Esophagus (tissue), 2 donors: ENCODE data around the gene INTS7. TPM values are rescaled to one million over a fixed set of nuclear protein-coding genes. Genes with fewer than 3 reads are reported as not detected.
"Not testable (repeated sequence)": the region's sequence is repeated elsewhere in the genome, so short reads cannot be mapped to it uniquely, and the experiment has no call there.

Experiments
- H3K27ac ChIP-seq, 2 donors: one replicate each; pipeline ENCODE4 v1.5.1; 2013; ENCODE audit warnings: low read depth in 2 of 2, mild to moderate bottlenecking in 2 of 2, inconsistent platforms in 1 of 2, low read length in 1 of 2, moderate library complexity in 1 of 2
- H3K27me3 ChIP-seq, 2 donors: one replicate each; pipeline ENCODE4 v1.6.1; 2013; ENCODE audit warnings: low read length in 2 of 2, control low read depth in 1 of 2, mild to moderate bottlenecking in 1 of 2; ENCODE audit not compliant: insufficient read depth in 2 of 2, control insufficient read depth in 1 of 2
- H3K36me3 ChIP-seq, 2 donors: one replicate each; pipeline ENCODE4 v1.6.1; 2013; ENCODE audit warnings: low read length in 1 of 2; ENCODE audit not compliant: control insufficient read depth in 2 of 2, insufficient read depth in 2 of 2
- H3K4me1 ChIP-seq, 2 donors: one replicate each; pipeline ENCODE4 v1.6.1; 2013; ENCODE audit warnings: low read length in 1 of 2; ENCODE audit not compliant: control insufficient read depth in 2 of 2, insufficient read depth in 2 of 2
- H3K4me3 ChIP-seq, 2 donors: one replicate each; pipeline ENCODE4 v1.5.1; 2013; ENCODE audit warnings: low read length in 2 of 2, mild to moderate bottlenecking in 2 of 2, low read depth in 1 of 2, moderate library complexity in 1 of 2
- H3K9me3 ChIP-seq, 2 donors: one replicate each; pipeline ENCODE4 v1.6.1; 2013; ENCODE audit warnings: mild to moderate bottlenecking in 2 of 2, low read depth in 1 of 2, low read length in 1 of 2, moderate library complexity in 1 of 2; ENCODE audit not compliant: control insufficient read depth in 2 of 2, insufficient read depth in 1 of 2
- WGBS, 2 donors: extraction: QIAGEN DNeasy Blood & Tissue Kit; methylation state at CpG; one replicate each; pipeline ENCODE4 v1.1.7; 2013; 5-methylcytosine and 5-hydroxymethylcytosine counted together
- polyA plus RNA-seq, 2 donors: library from polyadenylated mRNA; stranded (reverse); fragments of 200-250 nt; gene quantifications; one replicate each; pipeline ENCODE4 v1.2.3, GENCODE V29; 2013
- donor health status: healthy with polysubstance abuse.
- donor health status: Bipolar disorder and iron deficiency.

The INTS7 gene
- polyA plus RNA-seq, 2 donors = 5.9 to 8.1 TPM

DNA sequence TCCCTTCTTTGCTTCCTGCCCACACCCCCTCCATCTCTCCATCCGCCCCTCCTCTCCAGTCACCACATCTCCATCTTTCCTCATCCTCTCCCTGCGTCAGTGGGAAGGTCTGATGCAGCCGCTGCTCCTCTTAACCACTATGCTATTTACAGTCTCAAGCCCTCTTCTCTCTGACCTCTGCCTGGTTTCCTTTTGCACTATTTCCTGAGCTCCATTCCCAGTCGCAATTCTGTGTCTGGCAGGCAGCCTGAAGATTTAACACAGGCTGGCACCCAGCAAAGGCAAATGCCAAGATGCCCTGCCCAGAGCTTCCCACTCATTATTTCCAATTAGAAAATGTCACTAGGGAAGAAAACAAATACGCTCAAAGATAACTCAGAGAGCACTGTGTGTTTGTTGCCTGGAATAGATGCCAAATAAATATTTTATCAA is 115.2 kb downstream of the INTS7 start:
- Histone ChIP-seq H3K36me3 (no peaks in the 10 kb centered on the region), H3K4me3 (no peak overlapping the region), H3K9me3 (no peaks in the 10 kb centered on the region), H3K27me3 (peaks cover 0 to 3% of the 10 kb centered on the region in 2 donors), H3K27ac (no peak overlapping the region), H3K4me1 (peaks cover 0 to 5% of the 10 kb centered on the region in 2 donors)
- WGBS, 2 donors = 35 to 38% methylated on average over 5 of the region's 5 CpGs

DNA sequence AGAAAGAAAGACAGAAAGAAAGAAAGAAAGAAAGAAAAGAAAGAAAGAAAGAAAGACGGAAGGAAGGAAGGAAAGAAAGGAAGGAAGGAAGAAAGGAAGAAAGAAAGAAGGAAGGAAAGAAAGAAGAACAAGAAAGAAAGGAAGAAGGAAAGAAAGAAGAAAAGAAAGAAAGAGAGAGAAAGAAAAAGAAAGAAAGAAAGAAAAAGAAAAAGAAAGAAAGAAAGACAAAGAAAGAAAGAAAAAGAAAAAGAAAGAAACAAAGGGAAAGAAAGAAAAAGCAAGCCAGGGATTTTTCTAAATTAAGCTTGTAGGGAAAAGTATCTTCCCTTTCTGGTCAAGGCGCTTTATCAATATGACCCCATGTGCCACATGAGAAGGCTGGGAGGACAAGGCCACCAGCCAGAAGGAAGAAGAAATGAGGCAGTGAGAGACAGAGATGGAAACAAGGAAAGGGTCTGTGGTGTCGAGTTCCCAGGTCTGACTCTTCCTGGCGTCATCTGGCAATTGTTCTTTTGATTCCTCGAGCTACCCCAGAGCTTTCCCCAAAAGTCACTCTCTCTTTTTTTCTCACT is 116.4 kb downstream of the INTS7 start:
- peaks cover 0 to 4% of the 10 kb centered on the region in 2 donors for H3K4me1 ChIP-seq
- no peaks in the 10 kb centered on the region for H3K9me3 ChIP-seq
- no peak overlapping the region for H3K4me3 ChIP-seq
- 89 to 90% methylated on average over 5 of the region's 5 CpGs for WGBS, 2 donors
- H3K27me3 ChIP-seq = peaks cover 0 to 3% of the 10 kb centered on the region in 2 donors
- H3K36me3 ChIP-seq = no peaks in the 10 kb centered on the region
- H3K27ac ChIP-seq = no peak overlapping the region

- not testable (repeated sequence) for H3K4me3 ChIP-seq, H3K4me1 ChIP-seq, H3K36me3 ChIP-seq, H3K9me3 ChIP-seq, H3K27me3 ChIP-seq, H3K27ac ChIP-seq
- WGBS, 2 donors = 86 to 95% methylated on average over 3 of the region's 3 CpGs
Measured at GRCh38 chr1:211916458-211916857, 118.9 kb downstream of the INTS7 start.

- no peaks in the 10 kb centered on the region for H3K9me3 ChIP-seq
- 73 to 74% methylated on average over 2 of the region's 2 CpGs for WGBS, 2 donors
- H3K36me3 ChIP-seq = no peaks in the 10 kb centered on the region
- peaks cover 2 to 5% of the 10 kb centered on the region in 2 donors for H3K4me1 ChIP-seq
- no peak overlapping the region for H3K4me3 ChIP-seq
- no peak overlapping the region for H3K27ac ChIP-seq
- peaks cover 0 to 3% of the 10 kb centered on the region in 2 donors for H3K27me3 ChIP-seq
Measured at GRCh38 chr1:211915924-211916323, 119.4 kb downstream of the INTS7 start.

GRCh38 chr1:211912844-211913432 is 122.4 kb downstream of the INTS7 start:
- no peaks in the 10 kb centered on the region for H3K36me3 ChIP-seq
- H3K4me3 ChIP-seq = no peak overlapping the region
- H3K27me3 ChIP-seq = peaks cover 0 to 3% of the 10 kb centered on the region in 2 donors
- no peak overlapping the region for H3K27ac ChIP-seq
- WGBS, 2 donors = 90 to 91% methylated on average over 13 of the region's 13 CpGs
- no peaks in the 10 kb centered on the region for H3K9me3 ChIP-seq
- peaks cover 5 to 10% of the 10 kb centered on the region in 2 donors for H3K4me1 ChIP-seq

DNA sequence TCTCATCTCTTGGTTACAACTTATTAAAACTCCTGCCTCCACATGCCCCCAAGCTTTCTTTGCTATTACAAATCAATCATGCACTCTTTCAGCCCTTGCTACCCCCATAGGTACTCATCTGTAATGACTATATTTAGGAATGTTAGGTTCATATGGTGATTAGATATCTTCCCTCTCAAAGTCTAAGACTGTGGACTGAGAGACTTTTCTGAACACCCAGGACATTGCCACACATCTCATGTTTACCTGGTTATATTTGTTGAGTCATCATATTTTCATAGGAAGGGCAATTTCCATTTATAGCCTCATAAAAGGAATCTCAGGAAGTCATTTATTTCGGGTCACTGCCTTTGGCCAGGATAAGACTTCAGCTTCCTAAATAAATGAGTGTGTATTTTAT is 123.3 kb downstream of the INTS7 start:
- H3K27me3 ChIP-seq = no peaks in the 10 kb centered on the region
- H3K4me1 ChIP-seq = peaks cover 5 to 10% of the 10 kb centered on the region in 2 donors
- no peaks in the 10 kb centered on the region for H3K9me3 ChIP-seq
- no peak overlapping the region for H3K27ac ChIP-seq
- 61 to 68% methylated on average over 1 of the region's 1 CpG for WGBS, 2 donors
- H3K36me3 ChIP-seq = no peaks in the 10 kb centered on the region
- H3K4me3 ChIP-seq = no peak overlapping the region

- Histone ChIP-seq H3K9me3 (no peaks in the 10 kb centered on the region), H3K4me3 (no peak overlapping the region), H3K27ac (no peak overlapping the region), H3K4me1 (peaks cover 5 to 10% of the 10 kb centered on the region in 2 donors), H3K36me3 (no peaks in the 10 kb centered on the region), H3K27me3 (no peaks in the 10 kb centered on the region)
- 55 to 58% methylated on average over 4 of the region's 4 CpGs for whole genome bisulfite sequencing, 2 donors
Measured at GRCh38 chr1:211910913-211911485, 124.4 kb downstream of the INTS7 start.

DNA sequence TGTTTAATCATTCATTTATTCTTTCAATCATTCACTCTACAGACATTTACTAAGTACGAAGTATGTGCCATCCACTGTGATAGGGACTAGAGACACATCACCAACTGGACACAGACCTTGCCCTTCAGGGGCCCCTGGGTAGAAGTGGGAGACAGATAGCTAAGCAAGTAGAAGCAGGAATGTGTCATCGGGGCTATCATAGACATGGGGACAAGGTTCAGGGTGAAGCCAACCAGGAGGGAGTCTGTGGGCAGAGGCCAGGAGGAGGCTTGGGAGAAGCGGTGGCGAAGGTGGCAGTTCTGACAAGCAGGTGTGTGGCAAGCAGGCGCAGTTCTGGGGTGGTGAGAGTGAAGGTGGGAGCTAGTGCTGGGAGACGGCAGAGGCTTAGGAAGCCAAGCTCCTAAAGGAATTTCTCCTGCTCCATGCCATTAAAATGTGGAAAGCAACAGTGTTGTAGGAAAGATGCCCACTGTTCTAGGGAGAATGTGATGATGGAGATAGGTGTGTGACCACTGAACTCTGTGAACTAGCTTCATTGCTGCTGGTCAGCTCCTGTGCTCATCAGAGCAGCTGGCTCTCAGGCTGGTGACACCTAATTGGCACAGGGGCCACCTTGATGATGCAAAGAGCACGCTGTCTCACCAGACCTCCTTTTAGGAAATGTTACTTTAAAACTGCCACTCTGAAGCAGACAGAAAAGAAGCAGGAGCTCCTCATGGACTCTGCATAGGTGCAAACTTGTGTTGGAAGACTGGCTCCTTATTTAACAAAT is 125.1 kb downstream of the INTS7 start:
- Histone ChIP-seq H3K4me3 (no peak overlapping the region), H3K27me3 (no peaks in the 10 kb centered on the region), H3K4me1 (peaks cover 5 to 10% of the 10 kb centered on the region in 2 donors), H3K36me3 (no peaks in the 10 kb centered on the region), H3K27ac (no peak overlapping the region), H3K9me3 (no peaks in the 10 kb centered on the region)
- WGBS, 2 donors = 81 to 91% methylated on average over 7 of the region's 7 CpGs

DNA sequence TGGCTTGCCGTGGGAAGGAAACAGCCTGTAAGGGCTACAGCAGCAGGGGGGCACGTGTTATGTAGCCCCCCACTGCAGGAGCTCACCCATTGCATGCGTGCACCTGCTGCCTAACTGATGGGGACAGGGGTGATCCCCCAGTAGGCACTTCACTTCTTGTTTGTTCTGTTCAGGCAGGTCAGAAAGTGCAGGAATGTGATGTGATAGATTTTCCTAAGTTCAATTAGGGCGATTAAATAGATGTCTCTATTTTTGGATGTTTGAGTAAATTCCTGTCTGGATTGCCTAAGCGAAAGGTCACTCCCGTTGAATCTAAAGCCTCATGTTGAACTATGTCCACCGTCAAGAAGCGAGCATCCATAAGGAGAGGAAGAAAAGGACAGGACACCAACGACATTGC is 126.0 kb downstream of the INTS7 start:
- WGBS, 2 donors = 63 to 67% methylated on average over 9 of the region's 9 CpGs
- H3K36me3 ChIP-seq = no peaks in the 10 kb centered on the region
- H3K27ac ChIP-seq = no peak overlapping the region
- H3K4me3 ChIP-seq = no peak overlapping the region
- H3K9me3 ChIP-seq = no peaks in the 10 kb centered on the region
- H3K4me1 ChIP-seq = peaks cover 5 to 10% of the 10 kb centered on the region in 2 donors
- no peaks in the 10 kb centered on the region for H3K27me3 ChIP-seq
